Glutamatergic neuron (in vitro differentiated cells): ENCODE measurements around the gene TMEM123. TPM values are rescaled to one million over a fixed set of nuclear protein-coding genes. Genes with fewer than 3 reads are reported as not detected.
"Not testable (repeated sequence)": the region's sequence is repeated elsewhere in the genome, so short reads cannot be mapped to it uniquely, and the experiment has no call there.

Experiments used
- DNase-seq: peaks from one replicate; pipeline ENCODE4 v3.0.0; 2022
- H3K27ac Mint-ChIP-seq: one replicate; pipeline ENCODE4 v1.8.0; 2020; ENCODE audit warnings: mild to moderate bottlenecking, mixed read lengths, inconsistent platforms; ENCODE audit not compliant: unreplicated experiment
- H3K27me3 Mint-ChIP-seq: one replicate; pipeline ENCODE4 v1.8.0; 2020; ENCODE audit warnings: mild to moderate bottlenecking, moderate library complexity, mixed read lengths, inconsistent platforms; ENCODE audit not compliant: unreplicated experiment
- H3K36me3 Mint-ChIP-seq: one replicate; pipeline ENCODE4 v1.8.0; 2020; ENCODE audit warnings: mild to moderate bottlenecking, mixed read lengths, inconsistent platforms; ENCODE audit not compliant: unreplicated experiment
- H3K4me1 Mint-ChIP-seq: one replicate; pipeline ENCODE4 v1.8.0; 2020; ENCODE audit warnings: mild to moderate bottlenecking, low read depth, mixed read lengths, inconsistent platforms; ENCODE audit not compliant: unreplicated experiment
- H3K4me3 Mint-ChIP-seq: one replicate; pipeline ENCODE4 v1.8.0; 2020; ENCODE audit warnings: mild to moderate bottlenecking, mixed read lengths, inconsistent platforms; ENCODE audit not compliant: unreplicated experiment
- H3K9me3 Mint-ChIP-seq: one replicate; pipeline ENCODE4 v1.8.0; 2020; ENCODE audit warnings: mild to moderate bottlenecking, moderate library complexity, mixed read lengths, inconsistent platforms; ENCODE audit not compliant: unreplicated experiment
- total RNA-seq: library from RNA; stranded (reverse); fragmentation: NEBNext Ultra II Directional; extraction: Animal tissue kit (Norgen Biotek cat#: 25700); gene quantifications from one replicate; pipeline ENCODE4 v1.2.1, GENCODE V29; 2021; ENCODE audit not compliant: unreplicated experiment
- TF ChIP-seq, protein P1 (sequence below): fragments of 200-600 bp; sonication (generic); IDR thresholded peaks from one replicate; pipeline ENCODE4 v1.5.0; 2021; ENCODE audit not compliant: partially characterized antibody, unreplicated experiment

TMEM123 gene
- total RNA-seq, 1 donor from 2014 or later: 18.1 TPM

DNA sequence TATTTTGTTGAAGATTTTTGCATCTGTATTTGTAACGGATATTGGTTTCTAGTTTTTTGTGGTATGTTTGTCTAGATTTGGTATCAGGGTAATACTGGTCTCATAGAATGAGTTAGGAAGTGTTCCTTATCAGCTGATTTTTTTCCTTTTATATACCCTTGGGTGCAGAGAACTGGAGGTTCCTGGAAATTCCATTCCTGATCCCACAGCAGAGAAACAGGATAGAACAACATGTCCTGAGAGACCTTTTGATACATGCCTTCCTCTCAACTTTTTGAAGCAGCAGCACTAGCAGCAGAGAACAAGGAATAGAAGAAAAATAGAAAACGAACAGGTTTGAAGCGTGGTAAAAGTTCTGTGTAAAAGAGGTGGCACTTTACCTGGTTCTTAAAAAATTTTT lies 68.7 kb downstream of the TMEM123 start:
- Mint-ChIP-seq H3K27ac (no peak overlapping the region), H3K36me3 (no peaks in the 10 kb centered on the region), H3K4me3 (no peak overlapping the region), H3K4me1 (no peaks in the 10 kb centered on the region), H3K9me3 (no peaks in the 10 kb centered on the region), H3K27me3 (no peaks in the 10 kb centered on the region)
- TF ChIP-seq, protein P1, sequence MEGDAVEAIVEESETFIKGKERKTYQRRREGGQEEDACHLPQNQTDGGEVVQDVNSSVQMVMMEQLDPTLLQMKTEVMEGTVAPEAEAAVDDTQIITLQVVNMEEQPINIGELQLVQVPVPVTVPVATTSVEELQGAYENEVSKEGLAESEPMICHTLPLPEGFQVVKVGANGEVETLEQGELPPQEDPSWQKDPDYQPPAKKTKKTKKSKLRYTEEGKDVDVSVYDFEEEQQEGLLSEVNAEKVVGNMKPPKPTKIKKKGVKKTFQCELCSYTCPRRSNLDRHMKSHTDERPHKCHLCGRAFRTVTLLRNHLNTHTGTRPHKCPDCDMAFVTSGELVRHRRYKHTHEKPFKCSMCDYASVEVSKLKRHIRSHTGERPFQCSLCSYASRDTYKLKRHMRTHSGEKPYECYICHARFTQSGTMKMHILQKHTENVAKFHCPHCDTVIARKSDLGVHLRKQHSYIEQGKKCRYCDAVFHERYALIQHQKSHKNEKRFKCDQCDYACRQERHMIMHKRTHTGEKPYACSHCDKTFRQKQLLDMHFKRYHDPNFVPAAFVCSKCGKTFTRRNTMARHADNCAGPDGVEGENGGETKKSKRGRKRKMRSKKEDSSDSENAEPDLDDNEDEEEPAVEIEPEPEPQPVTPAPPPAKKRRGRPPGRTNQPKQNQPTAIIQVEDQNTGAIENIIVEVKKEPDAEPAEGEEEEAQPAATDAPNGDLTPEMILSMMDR: no peak
- DNase-seq: no peak

DNA sequence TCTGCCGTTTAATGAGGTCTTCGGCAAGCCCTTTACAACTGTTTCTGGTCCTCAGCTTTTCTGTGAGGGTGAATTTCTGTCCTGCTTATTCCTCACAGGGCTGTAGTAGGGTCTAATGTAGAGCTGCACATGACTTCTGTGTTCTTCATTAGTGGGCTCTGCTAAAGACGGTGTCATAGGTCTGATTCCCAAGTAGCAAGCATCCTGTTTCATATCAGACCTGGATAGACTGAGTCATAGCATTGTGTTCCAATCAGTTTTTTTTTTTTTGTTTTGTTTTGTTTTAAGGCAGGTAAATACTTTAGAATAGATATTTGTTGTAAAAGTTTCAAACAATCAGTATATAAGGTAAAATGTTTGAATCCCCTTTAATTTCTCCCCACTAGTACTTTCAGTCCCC lies 70.2 kb downstream of the TMEM123 start:
- Mint-ChIP-seq H3K36me3 (no peaks in the 10 kb centered on the region), H3K27ac (no peak overlapping the region), H3K4me1 (no peaks in the 10 kb centered on the region), H3K4me3 (no peak overlapping the region), H3K9me3 (no peaks in the 10 kb centered on the region), H3K27me3 (no peaks in the 10 kb centered on the region)
- no peak for DNase-seq
- TF ChIP-seq, protein P1: no peak

DNA sequence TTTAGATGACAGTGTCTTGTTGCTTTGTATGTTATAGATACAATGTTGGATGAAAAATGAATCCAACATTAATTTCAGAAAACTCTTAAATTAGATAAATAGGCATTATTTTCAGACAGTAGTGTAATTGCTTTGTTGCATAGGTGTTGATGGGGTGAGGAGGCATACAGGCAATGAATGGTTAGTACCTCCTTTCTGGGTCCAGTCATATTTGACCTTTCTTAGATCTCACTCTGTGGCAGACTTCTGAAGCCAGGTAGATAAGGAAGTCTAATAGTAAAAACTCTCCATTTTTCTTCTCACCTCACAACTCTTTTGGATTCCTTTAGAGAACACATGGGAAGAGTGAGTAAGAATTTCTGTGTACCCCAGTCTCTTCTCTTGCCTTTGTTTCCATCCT lies 73.7 kb downstream of the TMEM123 start:
- Mint-ChIP-seq H3K4me1 (peaks cover 3% of the 10 kb centered on the region), H3K9me3 (no peaks in the 10 kb centered on the region), H3K36me3 (no peaks in the 10 kb centered on the region), H3K27ac (no peak overlapping the region), H3K27me3 (no peaks in the 10 kb centered on the region), H3K4me3 (no peak overlapping the region)
- TF ChIP-seq, protein P1: no peak
- no peak for DNase-seq

DNA sequence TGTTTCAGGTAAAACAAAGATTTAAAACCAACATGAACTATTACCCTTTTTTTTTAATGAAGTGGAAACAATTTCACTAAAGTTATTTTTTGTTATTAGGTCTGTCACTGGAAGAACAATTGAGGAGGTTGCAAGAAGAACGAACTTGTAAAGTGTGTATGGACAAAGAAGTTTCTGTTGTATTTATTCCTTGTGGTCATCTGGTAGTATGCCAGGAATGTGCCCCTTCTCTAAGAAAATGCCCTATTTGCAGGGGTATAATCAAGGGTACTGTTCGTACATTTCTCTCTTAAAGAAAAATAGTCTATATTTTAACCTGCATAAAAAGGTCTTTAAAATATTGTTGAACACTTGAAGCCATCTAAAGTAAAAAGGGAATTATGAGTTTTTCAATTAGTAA lies 74.7 kb downstream of the TMEM123 start:
- TF ChIP-seq, protein P1: no peak
- H3K9me3 Mint-ChIP-seq: no peaks in the 10 kb centered on the region
- H3K4me1 Mint-ChIP-seq: peaks cover 3% of the 10 kb centered on the region
- no peaks in the 10 kb centered on the region for H3K36me3 Mint-ChIP-seq
- H3K27ac Mint-ChIP-seq: no peak overlapping the region
- H3K27me3 Mint-ChIP-seq: no peaks in the 10 kb centered on the region
- no peak for DNase-seq
- H3K4me3 Mint-ChIP-seq: no peak overlapping the region

DNA sequence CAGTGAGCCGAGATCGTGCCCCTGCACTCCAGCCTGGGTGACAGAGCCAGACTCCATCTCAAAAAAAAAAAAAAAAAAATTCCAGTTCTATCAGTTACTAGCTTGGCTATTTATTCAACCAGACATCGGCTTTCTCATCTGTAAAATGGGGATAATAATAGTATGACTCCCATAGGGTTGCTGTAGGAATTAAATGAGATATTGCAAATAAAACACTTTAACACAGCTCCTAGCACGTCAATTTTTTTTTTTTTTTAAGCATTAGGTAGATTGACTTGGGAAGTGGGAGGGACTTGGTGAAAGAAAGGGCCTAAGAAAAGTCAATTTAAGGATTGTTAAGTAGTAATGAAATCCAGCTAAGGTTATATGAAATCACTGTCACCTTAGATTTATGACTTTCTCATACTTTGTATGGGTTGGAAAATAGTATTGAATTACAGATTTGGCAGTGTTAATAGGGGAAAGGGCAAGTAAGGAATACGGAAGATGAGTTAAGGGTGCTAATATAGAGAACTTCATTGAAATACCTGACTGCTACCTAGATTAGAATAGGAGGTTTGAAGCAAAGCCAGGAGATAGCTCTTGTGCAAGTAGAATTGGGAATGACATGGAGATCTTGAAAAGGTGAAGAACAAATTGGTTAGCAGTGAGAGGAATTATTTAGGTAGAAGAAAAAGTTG lies 76.7 kb downstream of the TMEM123 start:
- H3K9me3 Mint-ChIP-seq: no peaks in the 10 kb centered on the region
- TF ChIP-seq, protein P1: no peak

DNA sequence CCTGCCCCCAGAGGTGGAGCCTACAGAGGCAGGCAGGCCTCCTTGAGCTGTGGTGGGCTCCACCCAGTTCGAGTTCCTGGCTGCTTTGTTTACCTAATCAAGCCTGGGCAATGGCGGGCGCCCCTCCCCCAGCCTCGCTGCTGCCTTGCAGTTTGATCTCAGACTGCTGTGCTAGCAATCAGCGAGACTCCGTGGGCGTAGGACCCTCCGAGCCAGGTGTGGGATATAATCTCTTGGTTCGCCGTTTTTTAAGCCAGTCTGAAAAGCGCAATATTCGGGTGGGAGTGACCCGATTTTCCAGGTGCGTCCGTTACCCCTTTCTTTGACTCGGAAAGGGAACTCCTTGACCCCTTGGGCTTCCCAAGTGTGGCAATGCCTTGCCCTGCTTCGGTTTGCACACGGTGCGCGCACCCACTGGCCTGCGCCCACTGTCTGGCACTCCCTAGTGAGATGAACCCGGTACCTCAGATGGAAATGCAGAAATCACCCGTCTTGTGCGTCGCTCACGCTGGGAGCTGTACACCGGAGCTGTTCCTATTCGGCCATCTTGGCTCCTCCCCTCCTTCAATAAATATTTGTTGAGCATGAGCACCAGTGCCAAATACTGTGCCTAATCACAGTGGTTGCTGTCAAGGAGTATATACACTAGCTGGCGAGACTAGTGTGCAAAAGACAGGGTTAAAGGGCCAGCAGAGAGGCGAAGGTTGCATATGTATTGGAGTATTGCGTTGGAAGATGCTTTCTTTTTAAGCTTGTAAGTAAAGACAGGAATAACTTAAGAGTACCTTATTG lies 77.7 kb downstream of the TMEM123 start:
- not testable (repeated sequence) for DNase-seq, H3K9me3 Mint-ChIP-seq, H3K4me1 Mint-ChIP-seq, H3K27me3 Mint-ChIP-seq, H3K36me3 Mint-ChIP-seq
- peak overlapping the region; percentile 92 for H3K27ac Mint-ChIP-seq
- H3K4me3 Mint-ChIP-seq: peak overlapping the region; percentile 78

More for the DNA sequence above, 76.7 kb downstream of the TMEM123 start:
- H3K36me3 Mint-ChIP-seq: peaks cover 4% of the 10 kb centered on the region
- H3K27ac Mint-ChIP-seq: no peak overlapping the region
- H3K4me1 Mint-ChIP-seq: peaks cover 3% of the 10 kb centered on the region
- H3K27me3 Mint-ChIP-seq: no peaks in the 10 kb centered on the region
- DNase-seq: no peak
- no peak overlapping the region for H3K4me3 Mint-ChIP-seq
